CD8-positive, alpha-beta memory T cell (primary cell): ENCODE results near the gene UBFD1. TPM values are rescaled to one million over a fixed set of nuclear protein-coding genes. Genes with fewer than 3 reads are reported as not detected.

Source experiments
- polyA plus RNA-seq: library from polyadenylated mRNA; unstranded; fragments of 300-500 nt; fragmentation: Illumina TruSeq; gene quantifications from one replicate; pipeline ENCODE4 v1.2.3, GENCODE V29; 2021
- total RNA-seq, 2 experiments: library from RNA; stranded (reverse); gene quantifications; one replicate each; pipeline ENCODE4 v1.2.3, GENCODE V29; 2021

The UBFD1 gene
- total and polyA plus RNA-seq, 3 experiments from 2014 or later: 12.8 to 60.1 (median 58.5) TPM

Other genes with a start within 250 kb of the UBFD1 start
- 10 to 100 TPM; 15.8 to 17.9 TPM for gene COG7, start 104.5 kb upstream of the UBFD1 start, total RNA-seq
- 13.9 TPM for gene COG7, start 104.5 kb upstream of the UBFD1 start, polyA plus RNA-seq
- gene GGA2, start 47.2 kb upstream of the UBFD1 start, total RNA-seq: 10 to 100 TPM; 63.5 to 70.1 TPM
- gene GGA2, start 47.2 kb upstream of the UBFD1 start, polyA plus RNA-seq: 52.3 TPM
- 10 to 100 TPM; 26.9 to 28.5 TPM for gene EARS2, start 377 bp upstream of the UBFD1 start, total RNA-seq
- gene EARS2, start 377 bp upstream of the UBFD1 start, polyA plus RNA-seq: 14.1 TPM
- 100 to 1,000 TPM; 163 to 167 TPM for gene NDUFAB1, start 38.6 kb downstream of the UBFD1 start, total RNA-seq
- 217 TPM for gene NDUFAB1, start 38.6 kb downstream of the UBFD1 start, polyA plus RNA-seq
- 10 to 100 TPM; 27.7 to 27.8 TPM for gene PALB2, start 83.6 kb downstream of the UBFD1 start, total RNA-seq
- gene PALB2, start 83.6 kb downstream of the UBFD1 start, polyA plus RNA-seq: 9.3 TPM
- gene DCTN5, start 83.7 kb downstream of the UBFD1 start, total RNA-seq: 100 to 1,000 TPM in 1 of 2 experiments, 10 to 100 TPM in 1; 99.1 to 104 TPM
- gene DCTN5, start 83.7 kb downstream of the UBFD1 start, polyA plus RNA-seq: 65.1 TPM
- gene PLK1, start 121.2 kb downstream of the UBFD1 start, total RNA-seq: 10 to 100 TPM; 48.3 to 49.7 TPM
- gene PLK1, start 121.2 kb downstream of the UBFD1 start, polyA plus RNA-seq: 0.41 TPM
- gene ERN2, start 155.5 kb downstream of the UBFD1 start, total RNA-seq: not detected
- gene ERN2, start 155.5 kb downstream of the UBFD1 start, polyA plus RNA-seq: not detected
- gene CHP2, start 197.3 kb downstream of the UBFD1 start, total RNA-seq: not detected
- gene CHP2, start 197.3 kb downstream of the UBFD1 start, polyA plus RNA-seq: not detected